CD4-positive, alpha-beta T cell (primary cell): ENCODE results near the gene KIF5A. TPM values are rescaled to one million over a fixed set of nuclear protein-coding genes. Genes with fewer than 3 reads are reported as not detected.
A peak's percentile ranks its signal among the peaks of the same experiment; 100 is the strongest.

Source experiments
- ATAC-seq: fragments of 200-7000 bp; cut with Tn5 transposase; one replicate; pipeline ENCODE4 v1.10.0; 2022; ENCODE audit warnings: mild to moderate bottlenecking; ENCODE audit not compliant: poor library complexity
- CTCF ChIA-PET: fragments of 350-600 bp; sonication (Branson Sonifier 250); formaldehyde crosslinking; loops from one replicate; lab custom pipeline; 2021; ENCODE audit warnings: antibody characterized with exemption, inconsistent platforms; lab: Charles Lee
- POLR2A ChIA-PET: fragments of 350-600 bp; sonication (Branson Sonifier 250); formaldehyde crosslinking; loops from one replicate; lab custom pipeline; 2021; ENCODE audit warnings: antibody characterized with exemption, inconsistent platforms; lab: Charles Lee
- DNase-seq, 14 experiments: peaks; one replicate each; pipeline ENCODE4 v3.0.0-alpha.2; 2013 to 2020; ENCODE audit warnings: mixed read lengths in 2 of 14
- H3K27ac ChIP-seq, 2 donors: one replicate each; pipeline versions ENCODE4 v1.5.1 to v1.7.0; 2013; ENCODE audit warnings: low read length in 2 of 2, low read depth in 1 of 2, mild to moderate bottlenecking in 1 of 2
- H3K27me3 ChIP-seq, 2 experiments: 1 replicate in 1 of 2; 2 replicates in 1 of 2; pipeline versions ENCODE4 v1.6.1 to v1.7.0; 2013; ENCODE audit warnings: low read length in 2 of 2, control low read depth in 1 of 2, mild to moderate bottlenecking in 1 of 2, moderate library complexity in 1 of 2; ENCODE audit not compliant: insufficient read depth in 2 of 2, control insufficient read depth in 1 of 2
- H3K36me3 ChIP-seq: one replicate; pipeline ENCODE4 v1.6.1; 2013; ENCODE audit warnings: low read length, control low read depth; ENCODE audit not compliant: insufficient read depth
- H3K4me1 ChIP-seq: one replicate; pipeline ENCODE4 v1.6.1; 2013; ENCODE audit warnings: low read length, control low read depth; ENCODE audit not compliant: insufficient read depth
- H3K4me3 ChIP-seq: one replicate; pipeline ENCODE4 v1.5.1; 2013; ENCODE audit warnings: mild to moderate bottlenecking, low read length, moderate library complexity
- H3K9me3 ChIP-seq, 2 experiments: 1 replicate in 1 of 2; 2 replicates in 1 of 2; pipeline versions ENCODE4 v1.6.1 to v1.7.0; 2013; ENCODE audit warnings: low read length in 2 of 2, mild to moderate bottlenecking in 2 of 2, control low read depth in 1 of 2, moderate library complexity in 1 of 2; ENCODE audit not compliant: control insufficient read depth in 1 of 2, insufficient read depth in 1 of 2
- H3K27ac Mint-ChIP-seq: one replicate; pipeline ENCODE4 v1.8.0; 2020; ENCODE audit warnings: mixed read lengths
- H3K27me3 Mint-ChIP-seq: one replicate; pipeline ENCODE4 v1.8.0; 2021; ENCODE audit warnings: mixed read lengths
- H3K36me3 Mint-ChIP-seq: one replicate; pipeline ENCODE4 v1.8.0; 2021; ENCODE audit warnings: low read depth, mixed read lengths
- H3K4me1 Mint-ChIP-seq: one replicate; pipeline ENCODE4 v1.8.0; 2021; ENCODE audit warnings: low read depth, mixed read lengths
- H3K4me3 Mint-ChIP-seq: one replicate; pipeline ENCODE4 v1.8.0; 2020; ENCODE audit warnings: mild to moderate bottlenecking, mixed read lengths
- H3K9me3 Mint-ChIP-seq: one replicate; pipeline ENCODE4 v1.8.0; 2020; ENCODE audit warnings: mixed read lengths
- intact Hi-C, 2 experiments: fragments of 100-400 bp; cut with DNase I in 1 of 2; cut with micrococcal nuclease in 1 of 2; formaldehyde crosslinking; loops; one replicate each; pipeline versions ENCODE4 v1.15.1 to v1.9.0; 2023 to 2025; cut with DNase I, micrococcal nuclease
- total RNA-seq, 174 experiments: library from RNA in 2 of 174; stranded (reverse) in 2 of 174; gene quantifications; one replicate each; pipeline ENCODE4 v1.2.3 and lab custom pipeline; 2021 to 2026
- TF ChIP-seq, protein P1 (sequence below): fragments of 200-600 bp; IDR thresholded peaks from one replicate; pipeline ENCODE4 v1.8.0; 2022; ENCODE audit warnings: antibody characterized with exemption, mild to moderate bottlenecking

The KIF5A gene
- total RNA-seq, 2 experiments from 2014 or later, result 0.39 to 0.47 TPM

DNA sequence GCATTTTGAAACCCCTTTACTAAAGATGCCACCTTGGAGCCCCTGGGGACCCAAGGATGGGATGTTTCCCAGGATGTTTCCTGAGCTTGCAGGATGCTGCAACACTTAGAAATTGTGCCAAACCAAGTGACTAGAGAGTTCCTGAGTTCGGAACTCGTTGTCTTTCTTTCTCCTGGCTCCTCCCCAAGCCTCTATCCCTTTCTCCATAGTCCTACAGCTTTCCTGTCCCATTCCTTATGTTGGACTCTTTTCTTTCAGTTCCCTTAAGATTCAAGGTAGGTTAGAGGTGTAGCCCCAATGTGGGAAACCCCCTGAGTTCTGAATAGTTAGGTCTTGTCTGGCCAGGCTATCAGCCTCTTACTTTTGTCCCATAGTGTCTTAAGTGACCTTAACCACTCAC is 1.4 kb upstream of the KIF5A start:
- peaks cover 33% of the 10 kb centered on the region for H3K4me1 ChIP-seq
- CTCF ChIA-PET, result no interaction called here
- POLR2A ChIA-PET, result no interaction called here

DNA sequence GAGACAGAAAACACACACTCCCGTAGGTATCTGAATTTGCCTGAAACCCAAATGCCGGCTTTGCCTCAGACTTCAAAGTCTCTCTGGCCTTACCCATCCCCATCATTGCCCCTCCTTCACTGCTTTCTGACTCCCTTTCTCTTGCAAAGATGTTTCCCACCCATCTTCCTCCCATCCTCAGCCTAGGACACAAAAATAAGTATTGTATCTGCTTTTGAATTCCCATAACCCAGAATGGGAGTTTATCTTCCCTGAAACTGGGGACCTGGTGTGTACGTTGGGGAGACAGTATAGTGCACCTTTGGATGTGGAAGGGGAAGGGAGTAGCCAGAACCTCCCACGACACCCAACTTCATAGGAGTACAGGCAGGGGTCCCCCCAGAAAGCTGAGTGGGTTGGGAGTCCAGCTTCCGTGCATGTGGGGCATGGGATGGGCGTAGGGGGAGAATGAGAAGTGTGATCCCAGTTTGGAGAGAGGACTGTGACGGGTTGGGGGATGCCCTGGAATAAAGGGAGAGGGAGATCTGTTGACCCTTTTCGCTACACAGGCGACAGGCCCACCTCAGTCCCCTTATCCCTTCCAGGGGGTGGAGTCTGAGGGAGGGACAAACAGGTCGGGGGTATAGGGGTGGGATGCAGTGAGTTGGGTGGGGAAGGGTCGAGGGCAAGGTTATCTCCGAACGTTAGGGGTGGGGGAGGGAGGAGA is 488 bp upstream of the KIF5A start:
- Mint-ChIP-seq H3K4me1 (peaks cover 42% of the 10 kb centered on the region), H3K9me3 (no peaks in the 10 kb centered on the region), H3K36me3 (peaks cover 13% of the 10 kb centered on the region), H3K27ac (no peak overlapping the region), H3K27me3 (peaks cover 4% of the 10 kb centered on the region), H3K4me3 (peak overlapping the region; percentile 61)
- peaks cover 4 to 8% of the 10 kb centered on the region in 2 experiments for H3K27me3 ChIP-seq
- TF ChIP-seq, protein P1, sequence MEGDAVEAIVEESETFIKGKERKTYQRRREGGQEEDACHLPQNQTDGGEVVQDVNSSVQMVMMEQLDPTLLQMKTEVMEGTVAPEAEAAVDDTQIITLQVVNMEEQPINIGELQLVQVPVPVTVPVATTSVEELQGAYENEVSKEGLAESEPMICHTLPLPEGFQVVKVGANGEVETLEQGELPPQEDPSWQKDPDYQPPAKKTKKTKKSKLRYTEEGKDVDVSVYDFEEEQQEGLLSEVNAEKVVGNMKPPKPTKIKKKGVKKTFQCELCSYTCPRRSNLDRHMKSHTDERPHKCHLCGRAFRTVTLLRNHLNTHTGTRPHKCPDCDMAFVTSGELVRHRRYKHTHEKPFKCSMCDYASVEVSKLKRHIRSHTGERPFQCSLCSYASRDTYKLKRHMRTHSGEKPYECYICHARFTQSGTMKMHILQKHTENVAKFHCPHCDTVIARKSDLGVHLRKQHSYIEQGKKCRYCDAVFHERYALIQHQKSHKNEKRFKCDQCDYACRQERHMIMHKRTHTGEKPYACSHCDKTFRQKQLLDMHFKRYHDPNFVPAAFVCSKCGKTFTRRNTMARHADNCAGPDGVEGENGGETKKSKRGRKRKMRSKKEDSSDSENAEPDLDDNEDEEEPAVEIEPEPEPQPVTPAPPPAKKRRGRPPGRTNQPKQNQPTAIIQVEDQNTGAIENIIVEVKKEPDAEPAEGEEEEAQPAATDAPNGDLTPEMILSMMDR, result no peak
- no peaks in the 10 kb centered on the region for H3K36me3 ChIP-seq
- peak overlapping the region; percentile 60 for H3K4me3 ChIP-seq
- intact Hi-C loops, result loop anchor here (5.0 kb wide), 2 partner anchors 62 to 72 kb away; partner anchors contain the start of genes ARHGAP9 (in 1 of the 2) and MARS1 (in 1 of the 2)
- CTCF ChIA-PET, result no interaction called here
- no peak overlapping the region for H3K27ac ChIP-seq
- DNase-seq (no peak), ATAC-seq (no peak)
- H3K4me1 ChIP-seq, result peaks cover 30% of the 10 kb centered on the region
- no peaks in the 10 kb centered on the region for H3K9me3 ChIP-seq
- POLR2A ChIA-PET, result no interaction called here

More for the DNA sequence above, 1.4 kb upstream of the KIF5A start:
- Histone ChIP-seq H3K27me3 (peaks cover 4 to 8% of the 10 kb centered on the region in 2 experiments), H3K4me3 (no peak overlapping the region), H3K9me3 (no peaks in the 10 kb centered on the region), H3K36me3 (no peaks in the 10 kb centered on the region), H3K27ac (no peak overlapping the region)
- peaks cover 48% of the 10 kb centered on the region for H3K4me1 Mint-ChIP-seq
- ATAC-seq, result no peak
- TF ChIP-seq, protein P1, result no peak
- intact Hi-C loops, result loop anchor here (5.0 kb wide), 2 partner anchors 61 to 71 kb away; partner anchors contain the start of genes ARHGAP9 (in 1 of the 2) and MARS1 (in 1 of the 2)
- H3K27ac Mint-ChIP-seq, result no peak overlapping the region
- H3K4me3 Mint-ChIP-seq, result peak overlapping the region; percentile 49
- peaks cover 4% of the 10 kb centered on the region for H3K27me3 Mint-ChIP-seq
- H3K9me3 Mint-ChIP-seq, result no peaks in the 10 kb centered on the region
- H3K36me3 Mint-ChIP-seq, result peaks cover 13% of the 10 kb centered on the region
- DNase-seq, result no peak

DNA sequence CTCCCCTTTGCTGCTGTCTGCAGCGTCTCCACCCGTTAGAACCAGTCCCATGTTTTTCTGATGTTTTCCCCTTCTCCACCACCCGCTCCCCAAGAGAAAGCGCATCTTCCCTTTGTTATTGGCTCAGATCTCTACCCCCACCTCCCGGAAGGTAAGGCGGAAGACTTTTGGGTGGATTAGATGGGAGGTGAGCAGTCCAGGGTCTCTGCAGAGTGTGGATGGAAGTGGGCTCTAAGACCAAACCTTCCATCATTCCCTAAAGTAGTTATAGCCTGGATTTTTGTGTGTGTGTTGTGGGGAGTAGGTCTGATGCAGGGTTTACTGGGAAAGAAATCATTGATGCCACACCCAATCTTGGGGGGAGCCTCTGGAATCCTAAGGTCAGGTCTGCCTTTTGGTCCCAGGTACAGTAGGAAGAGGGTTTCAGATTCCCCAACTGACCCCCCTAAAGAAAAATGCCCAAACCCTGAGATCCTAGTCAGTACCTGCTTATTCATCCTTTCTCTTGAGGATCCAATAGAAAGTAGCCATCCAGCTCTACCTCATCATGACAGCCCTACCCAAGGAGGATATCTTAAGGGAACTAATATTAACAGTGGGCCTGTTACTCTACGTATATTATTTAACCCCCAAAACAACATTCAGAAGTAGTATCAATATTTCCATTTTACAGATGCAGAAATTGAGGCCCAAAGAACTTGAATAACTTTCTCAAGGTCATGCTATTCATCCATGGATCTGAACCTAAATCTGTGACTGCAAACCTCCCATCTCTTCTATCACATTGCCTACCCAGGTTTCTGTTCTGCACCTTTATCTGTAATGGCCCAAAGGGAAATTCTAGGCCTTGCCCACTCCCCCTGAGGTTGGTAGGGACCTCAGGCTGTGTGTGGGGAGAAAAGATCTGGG is 1.1 kb downstream of the KIF5A start:
- TF ChIP-seq, protein P1, result no peak
- Histone ChIP-seq H3K4me3 (peak overlapping the region; percentile 60), H3K27ac (no peak overlapping the region), H3K36me3 (no peaks in the 10 kb centered on the region), H3K27me3 (peaks cover 4 to 8% of the 10 kb centered on the region in 2 experiments), H3K4me1 (peaks cover 26% of the 10 kb centered on the region), H3K9me3 (no peaks in the 10 kb centered on the region)
- H3K27me3 Mint-ChIP-seq, result peaks cover 4% of the 10 kb centered on the region
- peaks cover 28% of the 10 kb centered on the region for H3K4me1 Mint-ChIP-seq
- DNase-seq, result no peak
- CTCF ChIA-PET, result no interaction called here
- POLR2A ChIA-PET, result no interaction called here
- intact Hi-C loops, result loop anchor here in 1 of 2 experiments (10.0 kb wide), 1 partner anchor 1006 kb away; no protein-coding TSS in a partner anchor
- H3K27ac Mint-ChIP-seq, result no peak overlapping the region
- ATAC-seq, result no peak
- peaks cover 4% of the 10 kb centered on the region for H3K36me3 Mint-ChIP-seq
- H3K4me3 Mint-ChIP-seq, result peak overlapping the region; percentile 57
- no peaks in the 10 kb centered on the region for H3K9me3 Mint-ChIP-seq
